ENCODE measurements around the gene TBC1D3I.
"Not testable (repeated sequence)": the region's sequence is repeated elsewhere in the genome, so short reads cannot be mapped to it uniquely, and the experiment has no call there.

Gene TBC1D3I

DNA sequence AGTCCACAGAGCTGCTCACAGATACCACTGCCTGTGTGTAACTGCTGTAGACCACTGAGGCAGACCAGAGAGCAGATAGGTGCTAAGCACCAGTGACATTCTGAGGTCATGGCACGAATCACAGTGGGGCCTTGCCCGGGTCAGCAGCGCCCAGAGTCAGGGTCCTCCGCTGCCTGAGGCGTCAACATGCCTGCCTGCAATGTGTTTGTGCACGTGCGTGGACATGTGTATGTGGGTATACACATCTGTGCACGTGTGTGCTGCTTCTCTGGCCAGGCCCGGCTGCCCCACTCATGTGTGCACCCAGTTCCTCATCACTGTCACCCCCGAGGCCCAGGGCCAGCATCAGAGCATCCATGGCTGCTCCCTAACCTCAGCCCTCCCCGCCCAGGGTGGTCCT is at the start of gene TBC1D3I:
Gene TBC1D3I (minus strand): TSS at position 101 of the 400 bp plus-strand sequence. CDS start 1,585 bp downstream, outside the sequence.
- DNase-seq (ENCODE audit: low read depth): not testable (repeated sequence)

DNA sequence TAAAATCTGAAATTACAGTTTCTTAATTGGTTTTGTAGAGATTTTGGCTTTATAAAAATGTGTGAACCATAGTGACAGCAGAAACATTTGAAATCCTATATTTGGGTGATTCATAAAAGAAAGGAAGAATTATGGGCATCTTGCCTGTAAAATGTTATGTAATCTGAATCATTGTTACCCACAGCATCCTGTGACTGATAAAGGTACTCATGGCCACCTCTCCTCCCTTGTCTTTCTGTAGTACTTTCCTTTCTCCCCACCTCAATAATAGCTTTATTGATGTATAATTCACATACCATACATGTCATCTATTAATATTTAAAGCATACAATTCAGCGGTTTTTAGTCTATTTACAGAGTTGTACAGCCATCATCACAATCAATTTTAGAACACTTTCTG is 30.8 kb upstream of the TBC1D3I start:
- DNase-seq (ENCODE audit: low read depth): not testable (repeated sequence)

DNA sequence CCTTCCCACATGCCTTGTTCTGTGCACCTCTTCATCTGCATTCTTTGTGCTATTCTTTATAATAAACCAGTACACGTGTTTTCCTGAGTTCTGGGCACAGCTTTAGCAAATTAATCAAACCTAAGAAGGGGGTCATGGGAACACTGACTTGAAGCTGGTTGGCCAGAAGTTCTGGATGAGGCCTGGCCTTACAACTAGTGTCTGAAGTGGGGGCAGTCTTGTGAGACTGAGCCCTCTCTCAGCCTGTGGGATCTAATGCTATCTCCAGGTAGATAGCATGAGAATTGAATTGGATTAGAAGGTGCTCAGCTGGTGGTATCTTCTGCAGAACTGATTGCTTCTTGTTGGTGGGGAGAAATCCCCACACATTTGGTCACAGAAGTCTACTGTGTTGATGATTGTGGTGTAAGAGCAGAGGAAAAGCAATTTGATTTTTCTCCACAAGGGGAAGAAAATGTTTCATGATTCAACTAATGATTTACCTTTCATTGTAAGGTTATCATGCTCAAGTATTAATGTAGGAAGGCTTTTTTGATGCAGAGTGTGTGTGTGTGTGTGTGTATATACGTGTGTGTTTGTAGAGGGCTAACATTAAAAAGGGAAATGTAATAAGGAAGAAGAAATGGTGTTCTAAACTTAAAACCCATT is 25.7 kb upstream of the TBC1D3I start:
- DNase-seq (ENCODE audit: low read depth): not testable (repeated sequence)

DNA sequence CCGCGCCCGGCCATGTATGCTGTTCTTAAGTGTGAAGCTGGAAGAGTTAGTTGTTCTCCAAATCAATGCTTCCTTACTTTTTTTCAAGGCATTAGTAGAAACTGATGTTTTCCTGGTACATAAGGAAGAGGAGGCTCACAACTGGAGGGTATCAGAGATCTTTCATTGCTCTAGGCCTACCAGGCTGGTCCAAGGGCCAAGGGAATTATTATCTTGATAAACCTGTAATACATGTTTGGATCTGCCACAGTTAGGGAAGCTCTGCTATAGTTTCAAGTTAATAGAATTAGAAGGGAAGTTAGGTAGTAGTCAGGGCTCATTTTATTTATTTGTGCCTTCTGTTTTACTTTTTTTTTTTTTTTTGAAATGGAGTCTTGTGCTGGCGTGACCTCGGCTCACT is 19.8 kb upstream of the TBC1D3I start:
- not testable (repeated sequence) for DNase-seq (ENCODE audit: low read depth)

DNA sequence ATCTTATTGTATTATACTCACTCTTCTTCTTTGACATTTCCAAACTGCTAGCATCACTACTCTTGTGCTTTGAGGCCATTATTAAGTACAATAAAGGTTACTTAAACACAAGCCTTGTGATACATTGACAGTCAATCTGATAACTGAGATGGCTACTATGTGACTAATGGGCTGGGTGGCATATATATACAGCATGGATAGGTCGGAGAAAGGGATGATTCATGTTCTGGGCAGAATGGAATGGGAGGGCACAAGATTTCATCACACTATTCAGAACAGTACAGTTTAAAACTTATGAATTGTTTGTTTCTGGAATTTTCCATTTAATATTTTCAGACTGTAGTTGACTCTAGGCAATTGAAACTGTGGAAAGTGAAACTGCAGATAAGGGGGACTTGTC is 18.9 kb upstream of the TBC1D3I start:
- DNase-seq (ENCODE audit: low read depth): not testable (repeated sequence)

DNA sequence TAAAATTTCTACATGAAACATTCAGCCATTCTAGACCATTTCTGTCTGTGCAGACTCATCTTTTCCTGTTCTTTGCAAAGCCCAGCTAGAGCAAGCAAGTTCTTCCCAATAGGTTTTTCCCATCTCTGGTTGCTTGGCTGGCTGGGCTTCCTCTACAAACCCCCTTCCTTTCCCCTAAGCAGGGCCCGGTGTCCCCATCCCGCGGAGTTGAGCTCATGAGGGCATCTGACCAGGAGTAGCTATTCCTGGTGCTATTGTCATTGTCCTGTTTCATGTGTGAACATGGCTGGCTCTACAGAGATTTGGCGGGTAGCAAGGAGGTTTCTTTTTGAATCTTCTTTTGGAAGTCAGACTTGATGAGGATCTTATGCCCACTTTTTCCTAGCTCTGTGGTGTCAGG is 22.3 kb downstream of the TBC1D3I start:
- DNase-seq (ENCODE audit: low read depth): not testable (repeated sequence)

DNA sequence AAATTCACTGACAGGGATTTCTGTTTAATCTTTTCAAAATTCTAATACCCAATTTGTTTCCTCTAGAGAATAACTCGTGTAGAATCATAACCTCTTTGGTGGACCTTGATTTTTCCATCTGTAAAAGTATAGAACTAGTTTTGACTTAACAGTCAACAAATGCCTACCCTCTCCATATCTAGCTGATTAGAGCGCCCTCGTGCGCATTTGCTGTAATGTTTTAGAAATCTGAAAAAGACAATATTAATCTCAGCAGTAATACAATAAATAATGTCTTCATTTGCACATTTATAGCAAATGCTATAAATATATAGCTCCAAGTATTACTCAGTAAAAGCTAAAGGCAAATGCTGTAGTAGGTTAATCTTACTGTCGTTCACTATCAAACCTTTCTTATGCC is 34.7 kb downstream of the TBC1D3I start:
- not testable (repeated sequence) for DNase-seq (ENCODE audit: low read depth)

DNA sequence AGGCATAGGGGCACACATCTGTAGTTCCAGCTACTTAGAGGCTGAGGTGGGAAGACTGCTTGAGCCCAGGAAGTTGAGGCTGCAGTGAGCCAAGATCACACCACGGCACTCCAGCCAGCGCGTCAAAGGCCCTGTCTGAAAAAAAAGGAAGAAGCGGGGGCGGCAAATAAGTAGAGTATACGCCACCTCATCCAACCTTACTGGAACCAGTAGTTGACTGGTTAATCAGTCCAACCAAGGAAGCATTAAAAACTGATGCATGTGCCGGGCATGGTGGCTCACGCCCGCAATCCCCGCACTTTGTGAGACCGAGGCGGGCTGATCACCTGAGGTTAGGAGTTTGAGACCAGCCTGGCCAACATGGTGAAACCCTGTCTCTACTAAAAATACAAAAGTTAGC is 41.4 kb downstream of the TBC1D3I start:
- DNase-seq (ENCODE audit: low read depth): not testable (repeated sequence)

DNA sequence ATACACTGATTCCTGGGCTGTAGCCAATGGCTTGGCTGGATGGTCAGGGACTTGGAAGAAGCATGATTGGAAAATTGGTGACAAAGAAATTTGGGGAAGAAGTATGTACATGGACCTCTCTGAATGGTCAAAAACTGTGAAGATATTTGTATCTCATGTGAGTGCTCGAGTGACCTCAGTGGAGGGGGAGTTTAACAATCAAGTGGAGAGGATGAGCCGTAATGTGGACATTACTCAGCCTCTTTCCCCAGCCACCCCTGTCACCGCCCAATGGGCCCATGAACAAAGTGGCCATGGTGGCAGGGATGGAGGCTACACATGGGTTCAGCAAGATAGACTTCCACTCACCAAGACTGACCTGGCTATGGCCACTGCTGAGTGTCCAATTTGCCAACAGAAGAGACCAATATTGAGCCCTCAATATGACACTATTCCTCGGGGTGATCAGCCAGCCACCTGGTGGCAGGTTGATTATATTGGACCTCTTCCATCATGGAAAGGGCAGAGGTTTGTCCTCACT is 42.7 kb downstream of the TBC1D3I start:
- not testable (repeated sequence) for DNase-seq (ENCODE audit: low read depth)

DNA sequence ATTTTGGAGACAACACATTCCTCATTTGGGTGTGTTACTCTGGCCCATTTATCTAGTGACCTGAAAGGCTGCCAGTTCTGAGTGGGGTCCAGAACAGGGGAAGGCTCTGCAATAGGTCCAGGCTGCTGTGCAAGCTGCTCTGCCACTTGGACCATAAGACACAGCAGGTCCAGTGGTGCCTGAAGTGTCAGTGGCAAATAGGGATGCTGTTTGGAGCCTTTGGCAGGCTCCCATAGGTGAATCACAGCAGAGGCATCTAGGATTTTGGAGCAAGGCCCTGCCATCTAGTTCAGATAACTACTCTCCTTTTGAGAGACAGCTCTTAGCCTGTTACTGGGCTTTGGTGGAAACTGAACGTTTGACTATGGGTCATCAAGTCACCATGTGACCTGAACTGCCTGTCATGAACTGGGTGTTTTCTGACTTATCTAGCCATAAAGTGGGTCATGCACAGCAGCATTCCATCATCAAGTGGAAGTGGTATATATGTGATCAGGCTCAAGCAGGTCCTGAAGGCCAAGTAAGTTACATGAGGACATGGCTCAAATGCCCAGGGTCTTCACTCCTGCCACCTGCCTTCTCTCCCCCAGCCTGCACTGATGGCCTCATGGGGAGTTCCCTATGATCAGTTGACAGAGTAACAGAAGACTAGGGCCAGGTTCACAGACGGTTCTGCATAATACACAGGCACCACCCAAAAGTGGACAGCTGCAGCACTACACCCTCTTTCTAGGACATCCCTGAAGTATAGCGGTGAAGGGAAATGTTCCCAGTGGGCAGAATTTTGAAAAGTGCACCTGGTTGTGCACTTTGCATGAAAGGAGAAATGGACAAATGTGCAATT is 43.4 kb downstream of the TBC1D3I start:
- DNase-seq (ENCODE audit: low read depth): not testable (repeated sequence)

DNA sequence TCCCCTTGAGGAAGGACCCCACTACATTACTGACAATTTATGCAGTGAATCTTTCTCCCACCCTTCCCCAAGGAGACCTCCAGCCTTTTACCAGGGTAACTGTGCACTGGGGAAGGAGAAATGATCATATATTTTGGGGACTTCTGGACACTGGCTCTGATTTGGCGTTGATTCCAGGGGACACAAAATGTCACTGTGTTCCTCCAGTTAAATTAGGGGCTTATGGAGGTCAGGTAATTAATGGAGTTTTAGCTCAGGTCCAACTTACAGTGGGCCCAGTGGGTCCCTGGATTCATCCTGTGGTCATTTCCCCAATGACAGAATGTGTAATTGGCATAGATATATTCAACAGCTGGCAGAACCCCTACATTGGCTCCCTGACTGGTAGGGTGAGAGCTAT is 44.8 kb downstream of the TBC1D3I start:
- not testable (repeated sequence) for DNase-seq (ENCODE audit: low read depth)

DNA sequence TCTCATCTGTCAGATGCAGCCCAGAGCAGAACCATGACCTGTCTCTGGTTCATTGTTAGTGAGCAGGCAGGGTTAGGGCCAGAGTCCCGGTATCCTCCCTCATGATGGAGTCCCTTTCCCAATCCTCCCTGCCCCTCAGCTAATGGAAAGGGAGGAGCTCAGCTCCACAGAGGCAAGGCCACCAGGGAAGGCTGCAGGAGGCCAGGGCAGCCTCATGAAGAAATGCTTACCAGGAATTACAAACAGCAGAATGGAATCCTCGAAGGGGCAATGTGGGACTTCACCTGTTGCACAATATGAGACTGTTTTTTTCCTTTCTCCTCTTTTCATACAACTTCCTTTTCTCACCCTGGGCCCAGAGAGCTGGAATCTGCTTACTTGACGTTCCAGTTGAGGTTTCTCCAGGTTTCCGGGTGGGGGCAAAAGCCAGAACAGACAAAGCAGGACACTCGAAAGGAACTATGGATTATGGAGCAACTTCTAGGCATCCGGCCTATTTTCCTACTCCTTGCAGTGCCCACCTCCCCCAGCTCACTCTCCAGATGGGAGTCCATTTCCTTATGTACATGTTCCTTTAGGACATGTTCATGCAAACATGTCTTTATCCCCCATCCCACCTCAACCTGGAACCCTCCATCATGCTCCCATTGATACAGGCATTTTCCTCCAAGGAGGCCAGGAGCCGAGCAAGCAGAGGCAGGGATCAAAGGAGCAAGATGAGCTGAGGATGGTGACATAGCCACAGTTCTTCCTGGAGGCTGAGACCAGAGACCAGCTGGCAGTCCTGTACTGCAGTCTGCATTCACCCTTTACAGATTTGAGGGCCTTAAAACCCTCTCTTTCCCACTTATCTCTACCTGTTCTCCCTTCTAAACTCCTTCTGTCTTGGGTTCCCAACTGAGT is 48.7 kb downstream of the TBC1D3I start:
- DNase-seq (ENCODE audit: low read depth): not testable (repeated sequence)

DNA sequence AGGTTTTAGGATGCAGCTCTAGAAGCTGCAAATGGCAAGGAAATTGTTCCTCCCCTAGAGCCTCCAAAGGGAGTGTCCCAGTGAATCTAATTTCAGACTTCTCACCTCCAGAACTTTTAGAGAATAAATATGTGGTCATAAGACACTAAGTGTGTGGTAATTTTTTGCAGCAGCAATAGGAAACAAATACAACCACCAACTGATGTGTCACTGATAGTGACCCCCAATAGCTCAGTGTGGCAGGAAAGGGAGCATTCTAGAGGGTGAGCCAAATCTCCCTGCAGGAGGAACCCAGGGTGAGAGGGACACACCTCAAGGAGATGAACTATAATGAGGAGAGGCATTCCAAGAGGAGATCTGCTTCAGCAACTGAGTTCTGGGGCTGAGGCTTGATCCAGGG is 49.5 kb downstream of the TBC1D3I start:
- DNase-seq (ENCODE audit: low read depth): no peak

DNA sequence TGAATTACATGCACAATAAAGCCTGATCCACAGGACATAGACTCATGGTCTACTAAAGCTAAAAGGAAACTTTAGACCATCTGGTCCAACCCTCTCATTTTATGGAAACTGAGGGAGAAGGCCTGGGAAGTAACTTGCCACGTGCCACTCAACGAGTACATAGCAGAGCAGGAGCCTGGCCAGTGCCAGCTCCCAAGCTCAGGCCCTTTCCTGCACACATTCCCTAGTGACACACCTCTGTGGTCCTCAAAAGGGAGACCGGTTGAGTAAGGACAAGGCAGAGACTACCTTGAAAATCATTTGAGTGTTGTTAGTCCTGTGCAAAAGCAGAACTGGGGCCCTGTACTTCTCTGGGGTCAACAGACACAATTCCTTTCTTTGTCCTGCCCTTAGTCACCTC is 50.7 kb downstream of the TBC1D3I start:
- no peak for DNase-seq (ENCODE audit: low read depth)

DNA sequence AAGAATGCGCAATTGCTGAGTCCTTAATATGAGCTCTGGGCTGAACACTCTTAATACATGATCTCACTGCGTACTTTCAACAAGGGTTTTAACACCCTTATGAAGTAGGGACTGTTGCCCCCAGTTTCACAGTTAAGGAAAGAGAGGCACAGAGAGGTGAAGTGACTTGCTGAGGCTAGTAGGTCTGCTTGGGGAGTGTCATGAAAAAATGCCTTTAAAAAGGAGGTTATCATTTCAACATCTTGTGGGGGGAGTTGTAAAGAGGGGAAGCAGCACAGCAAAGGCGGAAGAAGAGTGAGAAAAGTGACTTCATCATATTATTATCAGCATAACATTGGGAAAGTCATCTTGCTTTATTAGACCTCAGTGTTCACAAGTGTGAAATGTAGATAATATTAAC is 51.4 kb downstream of the TBC1D3I start:
- DNase-seq (ENCODE audit: low read depth): no peak

DNA sequence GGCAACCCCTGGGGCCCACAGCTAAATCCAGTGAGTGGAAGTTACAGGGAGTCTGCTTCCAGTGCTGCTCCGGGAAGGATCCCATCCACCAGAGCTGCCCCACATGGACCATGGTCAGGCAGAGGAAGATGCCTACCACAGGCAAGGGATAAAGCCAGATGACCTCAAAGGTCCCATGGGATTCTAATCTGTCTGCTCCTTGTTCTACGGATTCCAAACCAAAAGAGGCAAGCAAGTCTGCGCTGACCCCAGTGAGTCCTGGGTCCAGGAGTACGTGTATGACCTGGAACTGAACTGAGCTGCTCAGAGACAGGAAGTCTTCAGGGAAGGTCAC is 52.1 kb downstream of the TBC1D3I start:
- DNase-seq (ENCODE audit: low read depth): no peak

DNA sequence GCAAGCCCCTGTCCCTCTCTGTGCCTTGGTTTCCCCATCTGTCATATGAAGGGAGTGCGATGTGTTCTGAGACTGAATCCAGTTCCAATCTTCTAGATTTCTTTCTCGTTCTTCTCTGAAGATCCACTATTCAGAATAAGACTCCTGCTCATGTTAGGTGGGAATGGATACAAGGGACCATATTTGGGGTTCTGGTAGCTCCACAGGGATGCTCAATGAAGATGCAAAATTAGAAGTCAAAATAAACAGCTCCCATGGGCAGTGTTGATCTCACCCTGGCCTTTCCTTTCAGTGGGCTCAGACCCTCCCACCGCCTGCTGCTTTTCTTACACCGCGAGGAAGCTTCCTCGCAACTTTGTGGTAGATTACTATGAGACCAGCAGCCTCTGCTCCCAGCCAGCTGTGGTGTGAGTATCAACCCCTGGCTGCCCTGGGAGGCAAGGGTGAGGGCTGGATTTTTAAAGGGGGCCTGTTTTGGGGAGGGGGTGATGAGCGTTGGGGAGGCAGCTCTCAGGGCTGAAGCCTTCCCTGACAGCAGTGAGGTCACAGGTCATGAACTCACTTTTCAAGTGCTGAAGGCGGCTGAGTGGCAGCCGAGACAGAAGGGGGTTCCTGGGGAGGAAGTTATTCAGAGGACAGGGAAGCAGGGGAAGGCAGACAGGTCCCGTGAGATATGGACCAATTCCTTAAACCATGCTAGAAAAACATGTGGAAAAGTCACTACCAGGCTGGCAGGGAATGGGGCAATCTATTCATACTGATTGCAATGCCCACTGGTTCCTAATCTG is 52.7 kb downstream of the TBC1D3I start:
- not testable (repeated sequence) for DNase-seq (ENCODE audit: low read depth)

DNA sequence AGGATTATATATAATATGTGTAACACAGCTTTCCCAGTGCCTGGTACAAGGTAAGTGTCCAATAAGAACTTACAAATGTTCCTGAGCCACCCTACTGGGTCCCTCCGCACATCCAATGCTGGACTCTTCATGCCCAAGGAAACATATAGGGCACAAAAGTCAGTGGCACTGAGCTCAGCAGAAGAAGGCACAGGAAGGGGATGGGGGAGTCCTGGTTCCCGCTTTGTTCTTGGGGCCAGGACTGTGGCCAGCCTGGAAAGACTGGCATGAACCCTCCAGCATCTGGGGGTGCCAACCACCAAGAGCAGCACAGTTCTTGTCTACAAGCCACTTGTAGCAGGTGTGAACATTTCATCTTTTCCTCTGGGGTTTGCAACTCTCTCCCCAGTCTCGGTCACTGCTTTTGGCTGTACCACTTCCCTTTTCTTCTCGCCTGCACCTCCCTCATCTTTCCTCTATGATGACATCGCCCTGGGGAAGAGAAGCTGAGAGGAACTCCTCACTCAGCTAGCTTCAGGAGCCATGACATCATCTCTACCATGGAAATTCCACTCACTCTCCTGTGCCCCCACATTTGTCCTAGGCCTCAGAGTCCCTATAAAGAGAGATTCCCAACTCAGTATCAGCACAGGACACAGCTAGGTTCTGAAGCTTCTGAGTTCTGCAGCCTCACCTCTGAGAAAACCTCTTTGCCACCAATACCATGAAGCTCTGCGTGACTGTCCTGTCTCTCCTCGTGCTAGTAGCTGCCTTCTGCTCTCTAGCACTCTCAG is 53.7 kb downstream of the TBC1D3I start, which contains the start of gene CCL4L2:
Gene CCL4L2 (plus strand): TSS at position 625 of the 773 bp plus-strand sequence.
- not testable (repeated sequence) for DNase-seq (ENCODE audit: low read depth)

DNA sequence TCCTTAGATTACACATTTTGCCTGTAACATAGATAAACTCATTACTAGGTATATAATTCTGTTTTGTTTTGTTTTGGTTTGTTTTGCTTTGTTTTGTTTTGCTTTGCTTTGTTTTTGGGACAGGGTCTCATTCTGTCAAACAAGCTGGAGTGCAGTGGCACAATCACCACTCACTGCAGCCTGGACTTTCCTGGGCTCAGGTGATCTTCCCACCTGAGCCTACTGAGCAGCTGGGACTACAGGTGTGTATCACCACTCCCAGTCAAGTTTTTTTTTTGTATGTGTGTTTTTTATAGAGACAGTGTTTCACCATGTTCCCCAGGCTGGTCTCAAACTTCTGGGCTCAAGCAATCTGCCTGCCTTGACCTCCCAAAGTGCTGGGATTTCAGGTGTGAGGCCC is 54.8 kb downstream of the TBC1D3I start:
- DNase-seq (ENCODE audit: low read depth): no peak

DNA sequence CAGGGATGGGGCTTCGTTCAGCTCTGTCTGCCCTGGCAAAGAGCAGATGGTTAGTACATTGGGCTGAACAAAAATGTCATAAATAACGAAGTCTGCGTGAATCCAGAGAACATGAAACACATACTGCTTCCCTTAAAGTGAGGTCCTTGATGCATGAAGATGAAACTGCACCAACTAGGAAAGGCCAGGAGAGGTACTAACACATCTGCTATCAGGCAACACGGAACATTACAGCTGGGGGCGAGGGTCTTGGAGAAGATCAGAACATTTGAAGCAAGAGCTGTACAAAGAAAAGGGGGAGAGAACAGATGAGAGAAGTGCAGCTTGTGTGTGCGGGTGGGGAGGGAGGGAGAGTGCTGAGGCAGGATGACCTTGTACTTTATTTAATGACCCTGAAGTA is 57.0 kb downstream of the TBC1D3I start:
- DNase-seq (ENCODE audit: low read depth): not testable (repeated sequence)

DNA sequence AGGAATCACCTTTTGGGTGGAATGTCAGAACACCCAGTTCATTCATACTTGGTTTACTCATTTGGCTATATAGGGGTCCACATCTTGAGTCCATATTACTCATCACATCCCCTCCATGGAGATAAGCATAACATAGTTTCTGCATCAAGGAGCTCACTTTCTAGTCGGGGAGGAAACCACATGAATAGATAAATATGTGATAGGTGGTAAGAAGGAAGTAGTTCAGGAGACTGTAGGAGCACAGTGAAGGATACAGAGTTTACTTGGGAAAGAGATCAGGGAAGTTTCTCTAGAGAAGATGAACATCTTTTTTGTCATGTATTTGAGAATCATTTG is 57.9 kb downstream of the TBC1D3I start:
- not testable (repeated sequence) for DNase-seq (ENCODE audit: low read depth)

Data from fibroblast of the conjunctiva (primary cell).